ENCODE results near the gene PKIG. TPM values are rescaled to one million over a fixed set of nuclear protein-coding genes. Genes with fewer than 3 reads are reported as not detected.
"Not testable (repeated sequence)": the region's sequence is repeated elsewhere in the genome, so short reads cannot be mapped to it uniquely, and the experiment has no call there.

Gene PKIG
- total RNA-seq, 1 experiment from 2014 or later = 19.2 TPM

- no peak overlapping the region for H3K27ac Mint-ChIP-seq (ENCODE audit: low read depth, unreplicated experiment)
- ChIA-PET CTCF (interaction anchor here (0.5 to 1.2 kb wide), 6 partner anchors 11 to 51 kb away, joined by 3 to 5 read pairs (median 3); no protein-coding TSS in a partner anchor), POLR2A (interaction anchor here (1.0 kb wide), 1 partner anchor 10 kb away, joined by 3 read pairs; no protein-coding TSS in a partner anchor)
- BruUV-seq (replicated peaks) = no TSS peak
- no peak for TF ChIP-seq CTCF (IDR thresholded peaks at IDR 0.05; ENCODE audit: unreplicated experiment)
- H3K4me3 Mint-ChIP-seq (ENCODE audit: unreplicated experiment) = no peak overlapping the region
- H3K27me3 Mint-ChIP-seq (ENCODE audit: insufficient read depth, unreplicated experiment) = no peaks in the 10 kb centered on the region
- DNase-seq (ENCODE audit: unreplicated experiment) = no peak
- intact Hi-C loops (cut with micrococcal nuclease) = no loop called here
- no peaks in the 10 kb centered on the region for H3K9me3 Mint-ChIP-seq (ENCODE audit: unreplicated experiment)
- peaks cover under 1% of the 10 kb centered on the region for H3K4me1 Mint-ChIP-seq (ENCODE audit: insufficient read depth, unreplicated experiment)
- no peaks in the 10 kb centered on the region for H3K36me3 Mint-ChIP-seq (ENCODE audit: insufficient read depth, unreplicated experiment)
These were observed 4.9 kb downstream of the PKIG start for GRCh38 chr20:44587035-44587980.

GRCh38 chr20:44588321-44588720 is 5.9 kb downstream of the PKIG start:
- POLR2A ChIA-PET; H3K9me3 Mint-ChIP-seq (ENCODE audit: unreplicated experiment); BruUV-seq (replicated peaks); H3K36me3 Mint-ChIP-seq (ENCODE audit: insufficient read depth, unreplicated experiment); H3K27ac Mint-ChIP-seq (ENCODE audit: low read depth, unreplicated experiment); intact Hi-C loops (cut with micrococcal nuclease); H3K4me1 Mint-ChIP-seq (ENCODE audit: insufficient read depth, unreplicated experiment); H3K4me3 Mint-ChIP-seq (ENCODE audit: unreplicated experiment); DNase-seq (ENCODE audit: unreplicated experiment); H3K27me3 Mint-ChIP-seq (ENCODE audit: insufficient read depth, unreplicated experiment): not testable (repeated sequence)
- CTCF ChIA-PET = interaction anchor here (1.2 kb wide), 1 partner anchor 12 kb away, joined by 4 read pairs; no protein-coding TSS in a partner anchor

GRCh38 chr20:44589537-44589936 is 7.2 kb downstream of the PKIG start:
- DNase-seq (ENCODE audit: unreplicated experiment) = no peak
- no peak for TF ChIP-seq CTCF (IDR thresholded peaks at IDR 0.05; ENCODE audit: unreplicated experiment)
- ChIA-PET POLR2A (interaction anchor here (0.7 to 2.1 kb wide), 4 partner anchors 14 to 94 kb away, joined by 3 to 5 read pairs (median 3); no protein-coding TSS in a partner anchor), CTCF (no interaction called here)
- Mint-ChIP-seq H3K27me3 (ENCODE audit: insufficient read depth, unreplicated experiment) (no peaks in the 10 kb centered on the region), H3K9me3 (ENCODE audit: unreplicated experiment) (no peaks in the 10 kb centered on the region), H3K4me1 (ENCODE audit: insufficient read depth, unreplicated experiment) (no peaks in the 10 kb centered on the region), H3K4me3 (ENCODE audit: unreplicated experiment) (no peak overlapping the region), H3K36me3 (ENCODE audit: insufficient read depth, unreplicated experiment) (no peaks in the 10 kb centered on the region), H3K27ac (ENCODE audit: low read depth, unreplicated experiment) (no peak overlapping the region)
- BruUV-seq (replicated peaks) = no TSS peak
- intact Hi-C loops (cut with micrococcal nuclease) = no loop called here

GRCh38 chr20:44590980-44591778 is 8.8 kb downstream of the PKIG start:
- CTCF ChIA-PET = interaction anchor here (0.6 to 1.2 kb wide), 4 partner anchors 11 to 60 kb away, joined by 3 read pairs; no protein-coding TSS in a partner anchor

More at GRCh38 chr20:44590980-44591778, 8.8 kb downstream of the PKIG start:
- no peak for TF ChIP-seq CTCF (IDR thresholded peaks at IDR 0.05; ENCODE audit: unreplicated experiment)
- Mint-ChIP-seq H3K4me3 (ENCODE audit: unreplicated experiment) (no peak overlapping the region), H3K4me1 (ENCODE audit: insufficient read depth, unreplicated experiment) (no peaks in the 10 kb centered on the region), H3K27me3 (ENCODE audit: insufficient read depth, unreplicated experiment) (no peaks in the 10 kb centered on the region), H3K36me3 (ENCODE audit: insufficient read depth, unreplicated experiment) (no peaks in the 10 kb centered on the region), H3K9me3 (ENCODE audit: unreplicated experiment) (no peaks in the 10 kb centered on the region), H3K27ac (ENCODE audit: low read depth, unreplicated experiment) (no peak overlapping the region)
- POLR2A ChIA-PET = interaction anchor here (1.1 to 2.1 kb wide), 2 partner anchors 12 to 38 kb away, joined by 3 to 5 read pairs; no protein-coding TSS in a partner anchor
- BruUV-seq (replicated peaks) = no TSS peak
- no peak for DNase-seq (ENCODE audit: unreplicated experiment)
- intact Hi-C loops (cut with micrococcal nuclease) = no loop called here

All from MCF 10A (cell line).